Measurements from ENCODE around the gene MVK. TPM values are rescaled to one million over a fixed set of nuclear protein-coding genes. Genes with fewer than 3 reads are reported as not detected.

Gene MVK
- total and polyA plus RNA-seq, 3 donors from 2014 or later = 49.8 to 63.6 (median 63.1) TPM

- Histone ChIP-seq H3K9me3 (no peaks in the 10 kb centered on the region), H3K27ac (no peak overlapping the region), H3K27me3 (no peaks in the 10 kb centered on the region), H3K36me3 (ENCODE audit: low read depth, missing control alignments) (no peaks in the 10 kb centered on the region), H3K4me1 (no peaks in the 10 kb centered on the region), H3K4me3 (no peak overlapping the region)
- TF ChIP-seq CTCF (IDR thresholded peaks at IDR 0.05) = no peak
- TF ChIP-seq POLR2A (IDR thresholded peaks at IDR 0.05) = no peak
- WGBS, 2 donors = 67 to 78% methylated on average over 5 to 7 of the region's 7 CpGs
- no peak for DNase-seq
- intact Hi-C loops (cut with DNase I; ENCODE audit: low total_unique reads) = no loop called here
Observed at GRCh38 chr12:109626378-109627115, 53.0 kb downstream of the MVK start.

GRCh38 chr12:109627633-109628032 lies 54.0 kb downstream of the MVK start:
- DNase-seq = no peak
- no peak overlapping the region for H3K27ac ChIP-seq
- no peaks in the 10 kb centered on the region for H3K4me1 ChIP-seq
- no peaks in the 10 kb centered on the region for H3K9me3 ChIP-seq
- H3K27me3 ChIP-seq = no peaks in the 10 kb centered on the region
- no peaks in the 10 kb centered on the region for H3K36me3 ChIP-seq (ENCODE audit: low read depth, missing control alignments)
- TF ChIP-seq CTCF (IDR thresholded peaks at IDR 0.05) = no peak
- no peak for TF ChIP-seq POLR2A (IDR thresholded peaks at IDR 0.05)
- intact Hi-C loops (cut with DNase I; ENCODE audit: low total_unique reads) = no loop called here
- H3K4me3 ChIP-seq = no peak overlapping the region
- WGBS, 2 donors = 76 to 82% methylated on average over 4 to 7 of the region's 7 CpGs

GRCh38 chr12:109630107-109630506 lies 56.5 kb downstream of the MVK start:
- Histone ChIP-seq H3K4me1 (no peaks in the 10 kb centered on the region), H3K27ac (no peak overlapping the region), H3K9me3 (no peaks in the 10 kb centered on the region), H3K27me3 (no peaks in the 10 kb centered on the region), H3K4me3 (no peak overlapping the region), H3K36me3 (ENCODE audit: low read depth, missing control alignments) (no peaks in the 10 kb centered on the region)
- intact Hi-C loops (cut with DNase I; ENCODE audit: low total_unique reads) = no loop called here
- 92 to 94% methylated on average over 5 of the region's 5 CpGs for WGBS, 2 donors
- no peak for DNase-seq
- TF ChIP-seq CTCF (IDR thresholded peaks at IDR 0.05) (no peak), POLR2A (IDR thresholded peaks at IDR 0.05) (no peak)

GRCh38 chr12:109630815-109631214 lies 57.2 kb downstream of the MVK start:
- intact Hi-C loops (cut with DNase I; ENCODE audit: low total_unique reads) = no loop called here
- Histone ChIP-seq H3K9me3 (no peaks in the 10 kb centered on the region), H3K27ac (no peak overlapping the region), H3K36me3 (ENCODE audit: low read depth, missing control alignments) (no peaks in the 10 kb centered on the region), H3K27me3 (no peaks in the 10 kb centered on the region), H3K4me3 (no peak overlapping the region), H3K4me1 (no peaks in the 10 kb centered on the region)
- no peak for TF ChIP-seq POLR2A (IDR thresholded peaks at IDR 0.05)
- no peak for TF ChIP-seq CTCF (IDR thresholded peaks at IDR 0.05)
- 50 to 58% methylated on average over 6 to 13 of the region's 13 CpGs for WGBS, 2 donors
- DNase-seq = no peak

- Histone ChIP-seq H3K9me3 (no peaks in the 10 kb centered on the region), H3K4me1 (no peaks in the 10 kb centered on the region), H3K27me3 (no peaks in the 10 kb centered on the region), H3K36me3 (ENCODE audit: low read depth, missing control alignments) (no peaks in the 10 kb centered on the region), H3K27ac (no peak overlapping the region), H3K4me3 (no peak overlapping the region)
- no peak for DNase-seq
- 58 to 77% methylated on average over 5 of the region's 5 CpGs for WGBS, 2 donors
- intact Hi-C loops (cut with DNase I; ENCODE audit: low total_unique reads) = no loop called here
- TF ChIP-seq POLR2A (IDR thresholded peaks at IDR 0.05) = no peak
- TF ChIP-seq CTCF (IDR thresholded peaks at IDR 0.05) = no peak
Observed at GRCh38 chr12:109631302-109631701, 57.7 kb downstream of the MVK start.
